Astrocyte (in vitro differentiated cells and primary cell): Measurements from ENCODE around the gene CAMK2B. TPM values are rescaled to one million over a fixed set of nuclear protein-coding genes. Genes with fewer than 3 reads are reported as not detected.

Source experiments
- DNase-seq: peaks from one replicate; pipeline ENCODE4 v3.0.0-alpha.2; 2010; ENCODE audit warnings: low read depth
- FAIRE-seq: peaks from 2 replicates; lab custom pipeline; 2011; peaks lifted over from hg19 to GRCh38; lab: Jason Lieb, UNC
- H2AFZ ChIP-seq: 2 replicates; pipeline ENCODE4 v1.6.0; 2012; ENCODE audit warnings: low read depth, low read length, inconsistent platforms
- H3K27ac ChIP-seq: 2 replicates; pipeline ENCODE4 v1.5.1; 2011; ENCODE audit warnings: low read depth, low read length, inconsistent platforms
- H3K27me3 ChIP-seq: 2 replicates; pipeline ENCODE4 v1.6.0; 2011; ENCODE audit warnings: low read length, inconsistent platforms; ENCODE audit not compliant: insufficient read depth
- H3K36me3 ChIP-seq: 2 replicates; pipeline ENCODE4 v1.5.1; 2011; ENCODE audit warnings: low read length, inconsistent platforms; ENCODE audit not compliant: insufficient read depth
- H3K4me1 ChIP-seq: 2 replicates; pipeline ENCODE4 v1.5.1; 2011; ENCODE audit warnings: low read length, inconsistent platforms; ENCODE audit not compliant: insufficient read depth
- H3K4me2 ChIP-seq: 2 replicates; pipeline ENCODE4 v1.6.0; 2012; ENCODE audit warnings: low read length, inconsistent platforms
- H3K4me3 ChIP-seq: 2 replicates; pipeline ENCODE4 v1.5.1; 2011; ENCODE audit warnings: low read depth, mild to moderate bottlenecking, low read length, inconsistent platforms; ENCODE audit not compliant: insufficient read depth
- H3K79me2 ChIP-seq: 2 replicates; pipeline ENCODE4 v1.6.0; 2012; ENCODE audit warnings: mild to moderate bottlenecking, low read length, inconsistent platforms; ENCODE audit not compliant: insufficient read depth
- H3K9ac ChIP-seq: 2 replicates; pipeline ENCODE4 v1.6.0; 2012; ENCODE audit warnings: mild to moderate bottlenecking, low read length, inconsistent platforms
- H3K9me3 ChIP-seq: 2 replicates; pipeline ENCODE4 v1.5.1; 2012; ENCODE audit warnings: low read depth, mild to moderate bottlenecking, low read length, inconsistent platforms; ENCODE audit not compliant: insufficient read depth
- H4K20me1 ChIP-seq: 2 replicates; pipeline ENCODE4 v1.6.0; 2012; ENCODE audit warnings: low read length, inconsistent platforms; ENCODE audit not compliant: insufficient read depth
- H3K27ac Mint-ChIP-seq: one replicate; pipeline ENCODE4 v1.8.0; 2021; ENCODE audit warnings: mild to moderate bottlenecking, mixed read lengths; ENCODE audit not compliant: unreplicated experiment
- H3K27me3 Mint-ChIP-seq: one replicate; pipeline ENCODE4 v1.8.0; 2021; ENCODE audit warnings: low read depth, mixed read lengths; ENCODE audit not compliant: unreplicated experiment
- H3K36me3 Mint-ChIP-seq: one replicate; pipeline ENCODE4 v1.8.0; 2021; ENCODE audit warnings: low read depth, mixed read lengths; ENCODE audit not compliant: unreplicated experiment
- H3K4me1 Mint-ChIP-seq: one replicate; pipeline ENCODE4 v1.8.0; 2021; ENCODE audit warnings: low read depth, mixed read lengths; ENCODE audit not compliant: unreplicated experiment
- H3K4me3 Mint-ChIP-seq: one replicate; pipeline ENCODE4 v1.8.0; 2021; ENCODE audit warnings: mild to moderate bottlenecking, moderate library complexity, mixed read lengths; ENCODE audit not compliant: unreplicated experiment
- H3K9me3 Mint-ChIP-seq: one replicate; pipeline ENCODE4 v1.8.0; 2021; ENCODE audit warnings: mild to moderate bottlenecking, mixed read lengths; ENCODE audit not compliant: unreplicated experiment
- CTCF ChIP-seq: IDR thresholded peaks from 2 replicates; pipeline ENCODE4 v1.5.1; 2011; ENCODE audit warnings: low read depth, mild to moderate bottlenecking, inconsistent platforms, low read length, moderate library complexity; ENCODE audit not compliant: insufficient read depth
- EZH2 ChIP-seq: IDR thresholded peaks from 2 replicates; pipeline ENCODE4 v1.6.1; 2012; ENCODE audit warnings: mild to moderate bottlenecking, low read length, inconsistent platforms; ENCODE audit not compliant: insufficient read depth
- total RNA-seq: library from RNA; stranded (reverse); gene quantifications from 2 replicates; pipeline ENCODE4 v1.2.1, GENCODE V29; 2021

Gene CAMK2B
- total RNA-seq, 1 donor from 2014 or later, result 0.18 TPM

GRCh38 chr7:44224974-44225565 is 100.3 kb downstream of the CAMK2B start:
- FAIRE-seq (no peak), DNase-seq (no peak)
- Histone ChIP-seq H3K36me3 (no peaks in the 10 kb centered on the region), H3K9me3 (no peaks in the 10 kb centered on the region), H4K20me1 (no peaks in the 10 kb centered on the region), H3K27ac (no peak overlapping the region), H3K27me3 (peaks cover 6% of the 10 kb centered on the region), H3K4me3 (no peak overlapping the region), H3K4me1 (no peaks in the 10 kb centered on the region), H3K9ac (no peak overlapping the region), H2AFZ (no peak overlapping the region), H3K79me2 (no peaks in the 10 kb centered on the region), H3K4me2 (no peak overlapping the region)
- Mint-ChIP-seq H3K27me3 (peaks cover 22% of the 10 kb centered on the region), H3K27ac (no peak overlapping the region), H3K9me3 (no peaks in the 10 kb centered on the region), H3K4me3 (no peak overlapping the region), H3K36me3 (no peaks in the 10 kb centered on the region), H3K4me1 (no peaks in the 10 kb centered on the region)
- TF ChIP-seq CTCF (no peak), EZH2 (no peak)

DNA sequence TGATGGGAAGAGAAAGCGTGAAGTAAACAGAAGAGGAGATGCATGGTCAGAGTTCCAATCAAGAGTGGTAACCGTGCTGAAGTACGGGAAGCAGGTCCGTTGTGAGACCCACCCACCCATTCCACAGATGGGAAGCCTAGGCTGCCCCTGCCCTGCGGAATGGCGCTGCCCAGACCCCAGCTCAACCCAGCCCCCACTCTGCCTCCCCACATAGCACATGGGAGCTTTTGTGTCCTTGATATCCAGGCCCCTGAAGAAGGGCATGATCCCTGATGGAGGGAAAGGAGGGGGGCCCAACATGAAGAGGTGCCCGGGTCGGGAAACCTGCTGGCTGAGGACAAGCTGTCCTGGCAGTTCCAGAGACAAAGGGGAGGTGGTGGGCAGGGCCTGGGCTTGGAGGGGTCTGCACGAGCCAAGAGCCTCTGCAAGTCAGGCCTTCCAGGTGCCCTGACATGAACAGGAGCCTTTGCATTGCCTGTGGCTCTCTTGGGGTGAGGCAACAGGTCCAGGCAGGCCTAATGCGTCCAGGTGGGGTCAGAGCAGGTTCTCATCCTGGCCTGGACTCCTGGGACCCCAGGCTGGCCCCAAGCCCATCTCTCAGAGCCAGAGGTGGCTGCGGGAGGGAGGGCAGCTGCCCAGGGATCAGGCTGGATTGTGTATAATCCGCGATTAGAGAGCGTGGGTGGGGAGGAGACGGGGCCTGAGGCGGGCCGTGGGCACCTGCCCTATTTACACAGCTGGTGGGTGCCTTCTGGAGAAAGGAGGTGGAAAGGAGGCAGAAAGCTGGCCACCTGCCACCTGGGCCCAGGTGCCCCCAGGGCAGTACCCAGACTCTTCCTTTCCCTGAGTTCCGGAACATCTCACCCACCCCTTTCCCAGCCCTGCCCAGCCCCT is 101.1 kb downstream of the CAMK2B start:
- H3K9ac ChIP-seq, result no peak overlapping the region
- Mint-ChIP-seq H3K36me3 (no peaks in the 10 kb centered on the region), H3K27me3 (peaks cover 22% of the 10 kb centered on the region), H3K4me1 (no peaks in the 10 kb centered on the region), H3K4me3 (no peak overlapping the region), H3K27ac (peak overlapping the region; percentile 31), H3K9me3 (no peaks in the 10 kb centered on the region)
- H3K36me3 ChIP-seq, result no peaks in the 10 kb centered on the region
- no peak overlapping the region for H3K4me3 ChIP-seq
- no peak overlapping the region for H2AFZ ChIP-seq
- H3K4me2 ChIP-seq, result no peak overlapping the region
- TF ChIP-seq EZH2, result no peak
- TF ChIP-seq CTCF, result no peak
- no peak overlapping the region for H3K27ac ChIP-seq
- peaks cover 6% of the 10 kb centered on the region for H3K27me3 ChIP-seq
- no peaks in the 10 kb centered on the region for H3K9me3 ChIP-seq
- H4K20me1 ChIP-seq, result no peaks in the 10 kb centered on the region
- no peaks in the 10 kb centered on the region for H3K79me2 ChIP-seq
- DNase-seq (no peak), FAIRE-seq (no peak)
- no peaks in the 10 kb centered on the region for H3K4me1 ChIP-seq
